NCI-H1105 treated with DMSO at 0.1 percent for 48 hours (cell line): ENCODE measurements around the gene SLCO2B1.

Experiments
- DNase-seq: peaks from one replicate; lab custom pipeline; 2025; lab: John Stamatoyannopoulos, UW

The SLCO2B1 gene

GRCh38 chr11:75193711-75194110, 42.8 kb downstream of the SLCO2B1 start:
- no peak for DNase-seq

GRCh38 chr11:75194147-75194546, 43.2 kb downstream of the SLCO2B1 start:
- DNase-seq = no peak

GRCh38 chr11:75195167-75195962, 44.5 kb downstream of the SLCO2B1 start:
- peak; percentile 71 for DNase-seq

GRCh38 chr11:75196426-75196825, 45.5 kb downstream of the SLCO2B1 start:
- DNase-seq = no peak

- no peak for DNase-seq
Observed at GRCh38 chr11:75197512-75198277, 46.8 kb downstream of the SLCO2B1 start.

- DNase-seq = peak; percentile 84
Observed at GRCh38 chr11:75198278-75198973, 47.5 kb downstream of the SLCO2B1 start.

- DNase-seq = peak; percentile 39
Observed at GRCh38 chr11:75199412-75199955, 48.6 kb downstream of the SLCO2B1 start.

- no peak for DNase-seq
Observed at GRCh38 chr11:75200051-75200450, 49.1 kb downstream of the SLCO2B1 start.

GRCh38 chr11:75200531-75200930, 49.6 kb downstream of the SLCO2B1 start:
- no peak for DNase-seq

GRCh38 chr11:75201771-75202170, 50.9 kb downstream of the SLCO2B1 start:
- no peak for DNase-seq

GRCh38 chr11:75202195-75202594, 51.3 kb downstream of the SLCO2B1 start:
- DNase-seq = no peak

- DNase-seq = no peak
Observed at GRCh38 chr11:75203138-75203537, 52.2 kb downstream of the SLCO2B1 start.

- no peak for DNase-seq
Observed at GRCh38 chr11:75203641-75204011, 52.7 kb downstream of the SLCO2B1 start.

- no peak for DNase-seq
Observed at GRCh38 chr11:75204012-75204674, 53.2 kb downstream of the SLCO2B1 start.

- DNase-seq = peak; percentile 45
Observed at GRCh38 chr11:75204685-75205563, 54.0 kb downstream of the SLCO2B1 start.

GRCh38 chr11:75205564-75206020, 54.7 kb downstream of the SLCO2B1 start:
- no peak for DNase-seq

GRCh38 chr11:75208446-75208845, 57.5 kb downstream of the SLCO2B1 start:
- no peak for DNase-seq

- DNase-seq = no peak
Observed at GRCh38 chr11:75212411-75212810, 61.5 kb downstream of the SLCO2B1 start.

- peak; percentile 22 for DNase-seq
Observed at GRCh38 chr11:75214411-75214821, 63.5 kb downstream of the SLCO2B1 start.

GRCh38 chr11:75214843-75215242, 63.9 kb downstream of the SLCO2B1 start:
- no peak for DNase-seq

GRCh38 chr11:75219869-75220268, 69.0 kb downstream of the SLCO2B1 start:
- DNase-seq = no peak
